Measurements from ENCODE around the gene DRC1.

The DRC1 gene

GRCh38 chr2:26399771-26400376, 1.8 kb upstream of the DRC1 start:
- no peak for DNase-seq (ENCODE audit: low read depth in 2 of 2)

- no peak for DNase-seq (ENCODE audit: low read depth in 2 of 2)
Observed at GRCh38 chr2:26400723-26401122, 997 bp upstream of the DRC1 start.

- DNase-seq (ENCODE audit: low read depth in 2 of 2): no peak
Observed at GRCh38 chr2:26407526-26407925, 5.8 kb downstream of the DRC1 start.

- DNase-seq (ENCODE audit: low read depth in 2 of 2): no peak
Observed at GRCh38 chr2:26409785-26410184, 8.1 kb downstream of the DRC1 start.

- no peak for DNase-seq (ENCODE audit: low read depth in 2 of 2)
Observed at GRCh38 chr2:26410764-26411243, 9.1 kb downstream of the DRC1 start.

- no peak for DNase-seq (ENCODE audit: low read depth in 2 of 2)
Observed at GRCh38 chr2:26411419-26411818, 9.7 kb downstream of the DRC1 start.

- no peak for DNase-seq (ENCODE audit: low read depth in 2 of 2)
Observed at GRCh38 chr2:26412091-26412673, 10.5 kb downstream of the DRC1 start.

- no peak for DNase-seq (ENCODE audit: low read depth in 2 of 2)
Observed at GRCh38 chr2:26414311-26414710, 12.6 kb downstream of the DRC1 start.

- DNase-seq (ENCODE audit: low read depth in 2 of 2): no peak
Observed at GRCh38 chr2:26421961-26422360, 20.2 kb downstream of the DRC1 start.

GRCh38 chr2:26422947-26423629, 21.4 kb downstream of the DRC1 start:
- DNase-seq (ENCODE audit: low read depth in 2 of 2): no peak

- no peak for DNase-seq (ENCODE audit: low read depth in 2 of 2)
Observed at GRCh38 chr2:26423750-26424149, 22.0 kb downstream of the DRC1 start.

- DNase-seq (ENCODE audit: low read depth in 2 of 2): no peak
Observed at GRCh38 chr2:26424221-26424620, 22.5 kb downstream of the DRC1 start.

- no peak for DNase-seq (ENCODE audit: low read depth in 2 of 2)
Observed at GRCh38 chr2:26428846-26429245, 27.1 kb downstream of the DRC1 start.

GRCh38 chr2:26429779-26430578, 28.3 kb downstream of the DRC1 start:
- no peak for DNase-seq (ENCODE audit: low read depth in 2 of 2)

GRCh38 chr2:26430826-26431225, 29.1 kb downstream of the DRC1 start:
- no peak for DNase-seq (ENCODE audit: low read depth in 2 of 2)

- DNase-seq (ENCODE audit: low read depth in 2 of 2): no peak
Observed at GRCh38 chr2:26432363-26432762, 30.6 kb downstream of the DRC1 start.

GRCh38 chr2:26432859-26433258, 31.1 kb downstream of the DRC1 start:
- DNase-seq (ENCODE audit: low read depth in 2 of 2): no peak

- no peak for DNase-seq (ENCODE audit: low read depth in 2 of 2)
Observed at GRCh38 chr2:26435106-26435505, 33.4 kb downstream of the DRC1 start.

- DNase-seq (ENCODE audit: low read depth in 2 of 2): no peak
Observed at GRCh38 chr2:26438526-26438925, 36.8 kb downstream of the DRC1 start.

- no peak for DNase-seq (ENCODE audit: low read depth in 2 of 2)
Observed at GRCh38 chr2:26438926-26439325, 37.2 kb downstream of the DRC1 start.

GRCh38 chr2:26442301-26442700, 40.6 kb downstream of the DRC1 start:
- no peak for DNase-seq (ENCODE audit: low read depth in 2 of 2)

- no peak for DNase-seq (ENCODE audit: low read depth in 2 of 2)
Observed at GRCh38 chr2:26442707-26443106, 41.0 kb downstream of the DRC1 start.

All from stimulated activated CD4-positive, alpha-beta T cell treated with anti-CD3 and anti-CD28 coated beads, Interleukin-15, amount 100 ng/mL, for 48 hours (primary cell).